ENCODE measurements around the gene DGKZ. TPM values are rescaled to one million over a fixed set of nuclear protein-coding genes. Genes with fewer than 3 reads are reported as not detected.

DGKZ gene
- total and polyA plus RNA-seq, 2 of the 13 experiments (the other 11 are each of a cell fraction or from before 2014, with no cell fraction given), result 15.8 to 20.7 TPM

GRCh38 chr11:46364056-46364455, 16.8 kb downstream of the DGKZ start:
- Histone ChIP-seq H3K27me3 (ENCODE audit: control insufficient read depth in 1 of 2, insufficient read depth in 2 of 2, low read length in 2 of 2) (no peaks in the 10 kb centered on the region), H2AFZ (ENCODE audit: low read length) (no peak overlapping the region), H3K4me1 (ENCODE audit: insufficient read depth, low read length) (peaks cover 15% of the 10 kb centered on the region), H3K36me3 (replicated peaks in 1 of 2; ENCODE audit: control insufficient read depth in 1 of 2, insufficient read depth in 2 of 2, low read length in 2 of 2) (peaks cover 0 to 10% of the 10 kb centered on the region in 2 experiments; a peak in 2 of 5 replicates), H3K79me2 (ENCODE audit: insufficient read depth, low read length) (no peaks in the 10 kb centered on the region), H3K9me3 (ENCODE audit: low read length) (no peaks in the 10 kb centered on the region), H4K20me1 (ENCODE audit: insufficient read depth, low read length) (no peaks in the 10 kb centered on the region), H3K4me2 (ENCODE audit: low read depth, low read length) (no peak overlapping the region), H3K27ac (ENCODE audit: extremely low read length, insufficient read depth, low read length) (no peak overlapping the region), H3K4me3 (replicated peaks in 1 of 3; ENCODE audit: insufficient read depth in 1 of 3, low read depth in 2 of 3, low read length in 3 of 3) (no peak overlapping the region), H3K9ac (ENCODE audit: insufficient read depth, low read depth, low read length) (no peak overlapping the region)
- WGBS (ENCODE audit: low lambda C conversion rate), result 96% methylated on average over 7 of the region's 9 CpGs
- no peak for TF ChIP-seq PAWR (CRISPR knock-in tag; IDR thresholded peaks at IDR 0.05; ENCODE audit: borderline replicate concordance)
- TF ChIP-seq ZNF510 (CRISPR knock-in tag; IDR thresholded peaks at IDR 0.05; ENCODE audit: low read depth), result no peak
- TF ChIP-seq ZNF205 (CRISPR knock-in tag; IDR thresholded peaks at IDR 0.05), result no peak
- TF ChIP-seq ZNF24 (IDR thresholded peaks at IDR 0.05), result no peak
- TF ChIP-seq ZNF253 (CRISPR knock-in tag; IDR thresholded peaks at IDR 0.05; ENCODE audit: borderline replicate concordance), result no peak
- TF ChIP-seq ZNF333 (CRISPR knock-in tag; IDR thresholded peaks at IDR 0.05; ENCODE audit: borderline replicate concordance), result no peak
- TF ChIP-seq SNAI1 (CRISPR knock-in tag; IDR thresholded peaks at IDR 0.05; ENCODE audit: borderline replicate concordance), result no peak
- TF ChIP-seq ZBTB20 (CRISPR knock-in tag; IDR thresholded peaks at IDR 0.05; ENCODE audit: borderline replicate concordance, low read depth), result no peak
- TF ChIP-seq RXRB (CRISPR knock-in tag; IDR thresholded peaks at IDR 0.05; ENCODE audit: borderline replicate concordance), result no peak
- in situ Hi-C loops (cut with HindIII; ENCODE audit: extremely low pct_ligation_motif_present, low pct_unique_long_range_greater_than_20kb) (no loop called here), intact Hi-C loops (cut with micrococcal nuclease; ENCODE audit: unreplicated experiment) (no loop called here)
- BruUV-seq (replicated peaks), result no TSS peak
- ChIA-PET POLR2A (no interaction called here), CTCF (ENCODE audit: low intra/inter-chr PET ratio, low total read pairs) (no interaction called here)
- no peak for DNase-seq (ENCODE audit: low spot score)
- FAIRE-seq, result no peak
- ATAC-seq, result no peak

GRCh38 chr11:46364791-46365190, 17.5 kb downstream of the DGKZ start:
- H3K79me2 ChIP-seq (ENCODE audit: insufficient read depth, low read length), result no peaks in the 10 kb centered on the region
- in situ Hi-C loops (cut with HindIII; ENCODE audit: extremely low pct_ligation_motif_present, low pct_unique_long_range_greater_than_20kb), result no loop called here
- ATAC-seq (no peak), DNase-seq (ENCODE audit: low spot score) (no peak), FAIRE-seq (no peak)
- no peak overlapping the region for H3K9ac ChIP-seq (ENCODE audit: insufficient read depth, low read depth, low read length)
- H3K27ac ChIP-seq (ENCODE audit: extremely low read length, insufficient read depth, low read length), result no peak overlapping the region
- no peaks in the 10 kb centered on the region for H3K9me3 ChIP-seq (ENCODE audit: low read length)
- intact Hi-C loops (cut with micrococcal nuclease; ENCODE audit: unreplicated experiment), result no loop called here
- H3K4me2 ChIP-seq (ENCODE audit: low read depth, low read length), result no peak overlapping the region
- no TSS peak for BruUV-seq (replicated peaks)
- CTCF ChIA-PET (ENCODE audit: low intra/inter-chr PET ratio, low total read pairs), result no interaction called here
- TF ChIP-seq HNRNPL (IDR thresholded peaks at IDR 0.05; ENCODE audit: low read depth, low read length) (0 out of 2 replicates have a peak, but pooled peaks have one; percentile 28), ERF (CRISPR knock-in tag; IDR thresholded peaks at IDR 0.05) (no peak), ZNF383 (CRISPR knock-in tag; IDR thresholded peaks at IDR 0.05; ENCODE audit: borderline replicate concordance) (no peak), HNF4G (IDR thresholded peaks at IDR 0.05; ENCODE audit: borderline replicate concordance, low read depth, low read length) (no peak), HNF4G (CRISPR knock-in tag; IDR thresholded peaks at IDR 0.05; ENCODE audit: borderline replicate concordance, low read depth) (no peak)
- 75% methylated on average over 2 of the region's 3 CpGs for WGBS (ENCODE audit: low lambda C conversion rate)
- no peaks in the 10 kb centered on the region for H4K20me1 ChIP-seq (ENCODE audit: insufficient read depth, low read length)
- H3K27me3 ChIP-seq (ENCODE audit: control insufficient read depth in 1 of 2, insufficient read depth in 2 of 2, low read length in 2 of 2), result no peaks in the 10 kb centered on the region
- peaks cover 18% of the 10 kb centered on the region for H3K4me1 ChIP-seq (ENCODE audit: insufficient read depth, low read length)
- peaks cover 0 to 10% of the 10 kb centered on the region in 2 experiments; a peak in 2 of 5 replicates for H3K36me3 ChIP-seq (replicated peaks in 1 of 2; ENCODE audit: control insufficient read depth in 1 of 2, insufficient read depth in 2 of 2, low read length in 2 of 2)
- H3K4me3 ChIP-seq (replicated peaks in 1 of 3; ENCODE audit: insufficient read depth in 1 of 3, low read depth in 2 of 3, low read length in 3 of 3), result no peak overlapping the region
- no peak overlapping the region for H2AFZ ChIP-seq (ENCODE audit: low read length)
- POLR2A ChIA-PET, result interaction anchor here (0.8 kb wide), 1 partner anchor 14 kb away, joined by 3 read pairs; no protein-coding TSS in a partner anchor

Measured in HepG2 (cell line).